ENCODE results near the gene MORN3. TPM values are rescaled to one million over a fixed set of nuclear protein-coding genes. Genes with fewer than 3 reads are reported as not detected.
A peak's percentile ranks its signal among the peaks of the same experiment; 100 is the strongest.

MORN3 gene
- polyA plus RNA-seq, 1 donor (not counting 4 experiments of a cell fraction or from before 2014, with no cell fraction given) = 0.30 TPM

DNA sequence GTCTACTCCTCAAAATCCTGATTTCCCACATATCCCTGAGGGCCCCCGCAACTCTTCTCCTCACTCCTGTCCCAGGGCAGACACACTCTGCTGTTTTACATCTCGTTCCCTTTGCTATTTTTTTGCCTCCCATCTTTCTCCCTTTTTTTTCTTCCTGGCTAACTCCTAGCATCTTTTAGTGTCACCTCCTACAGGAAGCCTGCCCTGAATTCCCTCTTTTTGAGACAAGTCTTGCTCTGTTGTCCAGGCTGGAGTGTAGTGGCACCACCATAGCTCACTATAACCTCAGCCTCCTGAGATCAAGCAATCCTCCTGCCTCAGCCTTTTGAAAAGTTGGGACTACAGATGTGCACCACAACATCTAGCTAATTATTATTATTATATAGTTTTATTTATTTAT, 13.3 kb downstream of the MORN3 start:
- H3K4me3 ChIP-seq (ENCODE audit: control insufficient read depth in 2 of 3, extremely low read depth in 1 of 3, insufficient read depth in 2 of 3, low read depth in 1 of 3, low read length in 3 of 3) = no peak overlapping the region
- no peaks in the 10 kb centered on the region for H3K36me3 ChIP-seq (ENCODE audit: control insufficient read depth in 2 of 2, extremely low read depth in 1 of 2, insufficient read depth in 2 of 2, low read length in 2 of 2)
- H3K9ac ChIP-seq (ENCODE audit: control insufficient read depth, extremely low read depth, insufficient read depth, low read length) = no peak overlapping the region
- no peaks in the 10 kb centered on the region for H3K9me1 ChIP-seq (ENCODE audit: control insufficient read depth, extremely low read depth, insufficient read depth, low read length)
- dilution Hi-C loops (cut with MboI; ENCODE audit: extremely low pct_ligation_motif_present, low sequenced_read_pairs) = no loop called here
- H3K27me3 ChIP-seq (ENCODE audit: control insufficient read depth, extremely low read depth, insufficient read depth, low read length) = no peaks in the 10 kb centered on the region
- no peak overlapping the region for H3K27ac ChIP-seq (ENCODE audit: control insufficient read depth, insufficient read depth, low read length)
- H3K4me1 ChIP-seq (ENCODE audit: control insufficient read depth, extremely low read depth, insufficient read depth, low read length) = peaks cover 13% of the 10 kb centered on the region
- DNase-seq (ENCODE audit: low read depth, low spot score) (no peak), FAIRE-seq (no peak)
- no peak for TF ChIP-seq CTCF (optimal IDR thresholded peaks at IDR 0.05 in 1 of 3, IDR thresholded peaks at IDR 0.05 in 1 of 3, conservative IDR thresholded peaks at IDR 0.05 in 1 of 3; ENCODE audit: extremely low read depth in 1 of 3, insufficient read depth in 2 of 3, low read length in 3 of 3)
- H4K20me1 ChIP-seq (ENCODE audit: control insufficient read depth, extremely low read depth, insufficient read depth, low read length) = no peaks in the 10 kb centered on the region
- no peak overlapping the region for H3K4me2 ChIP-seq (ENCODE audit: control insufficient read depth, extremely low read depth, insufficient read depth, low read depth, low read length)
- H2AFZ ChIP-seq (ENCODE audit: control insufficient read depth, low read length) = no peak overlapping the region
- no peaks in the 10 kb centered on the region for H3K79me2 ChIP-seq (ENCODE audit: control insufficient read depth, insufficient read depth, low read length)
- H3K9me3 ChIP-seq (ENCODE audit: control insufficient read depth, low read depth, low read length) = no peaks in the 10 kb centered on the region

- Histone ChIP-seq H3K27ac (ENCODE audit: control insufficient read depth, insufficient read depth, low read length) (no peak overlapping the region), H2AFZ (ENCODE audit: control insufficient read depth, low read length) (no peak overlapping the region), H3K4me2 (ENCODE audit: control insufficient read depth, extremely low read depth, insufficient read depth, low read depth, low read length) (no peak overlapping the region), H3K36me3 (ENCODE audit: control insufficient read depth in 2 of 2, extremely low read depth in 1 of 2, insufficient read depth in 2 of 2, low read length in 2 of 2) (no peaks in the 10 kb centered on the region), H3K4me3 (ENCODE audit: control insufficient read depth in 2 of 3, extremely low read depth in 1 of 3, insufficient read depth in 2 of 3, low read depth in 1 of 3, low read length in 3 of 3) (no peak overlapping the region), H3K4me1 (ENCODE audit: control insufficient read depth, extremely low read depth, insufficient read depth, low read length) (peaks cover 9% of the 10 kb centered on the region), H3K9me3 (ENCODE audit: control insufficient read depth, low read depth, low read length) (no peaks in the 10 kb centered on the region), H3K9ac (ENCODE audit: control insufficient read depth, extremely low read depth, insufficient read depth, low read length) (no peak overlapping the region), H3K9me1 (ENCODE audit: control insufficient read depth, extremely low read depth, insufficient read depth, low read length) (no peaks in the 10 kb centered on the region), H4K20me1 (ENCODE audit: control insufficient read depth, extremely low read depth, insufficient read depth, low read length) (no peaks in the 10 kb centered on the region), H3K79me2 (ENCODE audit: control insufficient read depth, insufficient read depth, low read length) (no peaks in the 10 kb centered on the region), H3K27me3 (ENCODE audit: control insufficient read depth, extremely low read depth, insufficient read depth, low read length) (no peaks in the 10 kb centered on the region)
- FAIRE-seq (no peak), DNase-seq (ENCODE audit: low read depth, low spot score) (no peak)
- TF ChIP-seq EZH2 (IDR thresholded peaks at IDR 0.05; ENCODE audit: low read length) = no peak
- dilution Hi-C loops (cut with MboI; ENCODE audit: extremely low pct_ligation_motif_present, low sequenced_read_pairs) = no loop called here
Observed at GRCh38 chr12:121653999-121654398, 15.5 kb downstream of the MORN3 start.

DNA sequence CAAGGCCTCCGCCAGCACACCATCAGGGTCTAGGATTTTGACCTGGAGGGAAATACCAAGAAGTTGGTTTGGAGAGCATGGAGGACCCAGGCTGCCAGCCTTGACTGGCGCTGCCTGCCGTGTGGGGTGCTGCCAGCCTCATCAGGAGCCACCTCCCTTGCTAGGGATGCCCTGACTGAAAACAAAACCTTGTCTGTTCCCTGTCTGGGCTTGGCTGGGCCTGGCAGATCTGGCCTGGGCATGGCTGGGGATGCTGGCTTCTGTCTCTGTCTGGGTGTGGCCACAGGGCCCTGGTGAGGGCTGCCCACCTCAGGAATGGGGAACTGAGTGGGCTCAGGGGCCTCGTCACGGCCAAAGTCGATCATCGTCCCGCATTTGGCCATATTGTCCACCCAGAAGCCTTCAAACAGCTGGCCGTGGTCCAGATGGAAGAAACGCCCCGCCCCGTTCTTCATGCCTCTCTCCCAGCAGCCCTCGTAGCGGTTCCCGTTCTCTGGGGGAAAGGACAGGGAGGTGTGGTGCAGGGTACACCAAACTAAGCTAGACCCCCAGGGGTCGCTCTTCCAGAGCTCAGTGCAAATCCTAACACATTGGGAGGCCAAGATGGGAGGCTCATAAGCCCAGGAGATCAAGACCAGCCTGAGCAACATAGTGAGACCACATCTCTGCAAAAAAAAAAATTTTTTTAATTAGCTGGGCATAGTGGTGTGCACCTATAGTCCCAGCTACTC, 16.5 kb downstream of the MORN3 start:
- dilution Hi-C loops (cut with MboI; ENCODE audit: extremely low pct_ligation_motif_present, low sequenced_read_pairs) = no loop called here
- peaks cover 3% of the 10 kb centered on the region for H3K4me1 ChIP-seq (ENCODE audit: control insufficient read depth, extremely low read depth, insufficient read depth, low read length)
- no peak overlapping the region for H3K27ac ChIP-seq (ENCODE audit: control insufficient read depth, insufficient read depth, low read length)
- no peaks in the 10 kb centered on the region for H3K9me1 ChIP-seq (ENCODE audit: control insufficient read depth, extremely low read depth, insufficient read depth, low read length)
- no peaks in the 10 kb centered on the region for H3K9me3 ChIP-seq (ENCODE audit: control insufficient read depth, low read depth, low read length)
- TF ChIP-seq CTCF (optimal IDR thresholded peaks at IDR 0.05 in 1 of 3, IDR thresholded peaks at IDR 0.05 in 1 of 3, conservative IDR thresholded peaks at IDR 0.05 in 1 of 3; ENCODE audit: extremely low read depth in 1 of 3, insufficient read depth in 2 of 3, low read length in 3 of 3) = no peak
- no peak for TF ChIP-seq EZH2 (IDR thresholded peaks at IDR 0.05; ENCODE audit: low read length)
- FAIRE-seq = peak; percentile 69
- H3K4me3 ChIP-seq (ENCODE audit: control insufficient read depth in 2 of 3, extremely low read depth in 1 of 3, insufficient read depth in 2 of 3, low read depth in 1 of 3, low read length in 3 of 3) = no peak overlapping the region
- no peaks in the 10 kb centered on the region for H4K20me1 ChIP-seq (ENCODE audit: control insufficient read depth, extremely low read depth, insufficient read depth, low read length)
- DNase-seq (ENCODE audit: low read depth, low spot score) = no peak
- H2AFZ ChIP-seq (ENCODE audit: control insufficient read depth, low read length) = no peak overlapping the region
- no peak overlapping the region for H3K9ac ChIP-seq (ENCODE audit: control insufficient read depth, extremely low read depth, insufficient read depth, low read length)
- no peaks in the 10 kb centered on the region for H3K36me3 ChIP-seq (ENCODE audit: control insufficient read depth in 2 of 2, extremely low read depth in 1 of 2, insufficient read depth in 2 of 2, low read length in 2 of 2)
- no peaks in the 10 kb centered on the region for H3K27me3 ChIP-seq (ENCODE audit: control insufficient read depth, extremely low read depth, insufficient read depth, low read length)
- H3K79me2 ChIP-seq (ENCODE audit: control insufficient read depth, insufficient read depth, low read length) = no peaks in the 10 kb centered on the region
- no peak overlapping the region for H3K4me2 ChIP-seq (ENCODE audit: control insufficient read depth, extremely low read depth, insufficient read depth, low read depth, low read length)

Data from keratinocyte (primary cell).